Parathyroid adenoma (tissue), 2 donors: ENCODE measurements around the gene ARHGAP26.
A peak's percentile ranks its signal among the peaks of the same experiment; 100 is the strongest.

Source experiments
- H2AFZ ChIP-seq: fragments of 300-600 bp; sonication (generic); one replicate; pipeline ENCODE4 v1.7.0; 2017; ENCODE audit warnings: antibody characterized with exemption, mild to moderate bottlenecking
- H3K27ac ChIP-seq: fragments of 300-600 bp; sonication (generic); one replicate; pipeline ENCODE4 v1.7.0; 2017
- H3K27me3 ChIP-seq: fragments of 300-600 bp; sonication (generic); one replicate; pipeline ENCODE4 v1.7.0; 2017; ENCODE audit warnings: low read length; ENCODE audit not compliant: control insufficient read depth, insufficient read depth
- H3K36me3 ChIP-seq: fragments of 300-600 bp; sonication (generic); one replicate; pipeline ENCODE4 v1.7.0; 2017; ENCODE audit warnings: low read length; ENCODE audit not compliant: control insufficient read depth, insufficient read depth
- H3K4me1 ChIP-seq: fragments of 300-600 bp; sonication (generic); one replicate; pipeline ENCODE4 v1.7.0; 2017; ENCODE audit warnings: control low read depth
- H3K4me2 ChIP-seq: fragments of 300-600 bp; sonication (generic); one replicate; pipeline ENCODE4 v1.7.0; 2017; ENCODE audit warnings: low read length
- H3K4me3 ChIP-seq: fragments of 300-600 bp; sonication (generic); one replicate; pipeline ENCODE4 v1.7.0; 2017; ENCODE audit warnings: low read depth, low read length
- H3K79me2 ChIP-seq: fragments of 300-600 bp; sonication (generic); one replicate; pipeline ENCODE4 v1.7.0; 2017; ENCODE audit warnings: control low read depth
- H3K9ac ChIP-seq: fragments of 300-600 bp; sonication (generic); one replicate; pipeline ENCODE4 v1.7.0; 2017; ENCODE audit warnings: mild to moderate bottlenecking
- H3K9me3 ChIP-seq: fragments of 300-600 bp; sonication (generic); one replicate; pipeline ENCODE4 v1.7.0; 2017; ENCODE audit warnings: low read length; ENCODE audit not compliant: control insufficient read depth
- TF ChIP-seq, protein P1 (sequence below): fragments of 300-600 bp; sonication (generic); IDR thresholded peaks from one replicate; pipeline ENCODE4 v1.7.0; 2017; ENCODE audit warnings: antibody characterized with exemption, mild to moderate bottlenecking
- donor health status: primary hyperparathyroidism.

Gene ARHGAP26

DNA sequence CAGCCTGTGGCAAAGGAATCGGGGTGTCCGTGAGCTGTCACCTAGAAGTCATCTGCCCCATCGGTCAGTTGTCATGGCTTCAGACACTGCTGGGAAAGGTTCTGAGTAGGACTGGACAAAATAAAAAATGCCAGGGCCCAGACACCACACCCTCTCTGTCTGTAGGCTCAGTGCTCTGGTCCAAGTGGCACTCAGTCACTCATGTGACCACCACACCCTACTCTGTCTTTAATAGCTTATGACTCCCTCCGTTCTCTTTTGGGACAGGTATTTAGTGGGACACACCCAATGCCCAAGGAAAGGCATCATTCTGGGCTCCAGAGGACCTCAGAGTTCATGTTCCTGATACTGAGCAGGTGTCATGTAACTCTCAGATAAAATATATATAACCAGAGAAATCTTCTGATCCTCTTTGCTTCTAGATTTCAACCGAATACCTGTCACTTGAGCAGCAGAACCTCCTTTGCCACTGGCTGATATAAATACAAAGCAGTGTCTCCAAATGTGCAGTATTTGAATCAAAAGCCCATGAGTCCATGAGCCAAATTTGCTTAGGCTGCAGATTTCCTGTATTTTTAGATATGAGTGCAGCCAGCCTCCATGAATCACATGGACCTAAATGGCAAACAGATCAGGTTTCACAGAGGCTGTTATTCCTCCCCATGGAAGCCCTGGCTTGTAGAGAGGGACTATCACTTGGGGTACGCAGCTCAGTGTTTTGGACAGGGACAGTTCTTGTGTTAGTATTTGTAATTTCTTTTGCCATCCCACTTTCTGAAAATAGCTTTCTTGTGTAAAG lies 272.0 kb downstream of the ARHGAP26 start:
- Histone ChIP-seq H3K27ac (no peak overlapping the region), H3K36me3 (no peaks in the 10 kb centered on the region), H3K4me3 (no peak overlapping the region)

GRCh38 chr5:143044265-143044664 lies 274.1 kb downstream of the ARHGAP26 start:
- Histone ChIP-seq H3K4me2 (no peak overlapping the region), H3K36me3 (no peaks in the 10 kb centered on the region), H3K79me2 (no peaks in the 10 kb centered on the region), H3K9ac (no peak overlapping the region), H3K27ac (no peak overlapping the region), H3K27me3 (no peaks in the 10 kb centered on the region), H3K4me1 (peaks cover 6% of the 10 kb centered on the region), H3K4me3 (no peak overlapping the region), H3K9me3 (no peaks in the 10 kb centered on the region), H2AFZ (no peak overlapping the region)
- TF ChIP-seq, protein P1, sequence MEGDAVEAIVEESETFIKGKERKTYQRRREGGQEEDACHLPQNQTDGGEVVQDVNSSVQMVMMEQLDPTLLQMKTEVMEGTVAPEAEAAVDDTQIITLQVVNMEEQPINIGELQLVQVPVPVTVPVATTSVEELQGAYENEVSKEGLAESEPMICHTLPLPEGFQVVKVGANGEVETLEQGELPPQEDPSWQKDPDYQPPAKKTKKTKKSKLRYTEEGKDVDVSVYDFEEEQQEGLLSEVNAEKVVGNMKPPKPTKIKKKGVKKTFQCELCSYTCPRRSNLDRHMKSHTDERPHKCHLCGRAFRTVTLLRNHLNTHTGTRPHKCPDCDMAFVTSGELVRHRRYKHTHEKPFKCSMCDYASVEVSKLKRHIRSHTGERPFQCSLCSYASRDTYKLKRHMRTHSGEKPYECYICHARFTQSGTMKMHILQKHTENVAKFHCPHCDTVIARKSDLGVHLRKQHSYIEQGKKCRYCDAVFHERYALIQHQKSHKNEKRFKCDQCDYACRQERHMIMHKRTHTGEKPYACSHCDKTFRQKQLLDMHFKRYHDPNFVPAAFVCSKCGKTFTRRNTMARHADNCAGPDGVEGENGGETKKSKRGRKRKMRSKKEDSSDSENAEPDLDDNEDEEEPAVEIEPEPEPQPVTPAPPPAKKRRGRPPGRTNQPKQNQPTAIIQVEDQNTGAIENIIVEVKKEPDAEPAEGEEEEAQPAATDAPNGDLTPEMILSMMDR: no peak

More for the DNA sequence above, 272.0 kb downstream of the ARHGAP26 start:
- no peak overlapping the region for H3K4me2 ChIP-seq
- no peaks in the 10 kb centered on the region for H3K27me3 ChIP-seq
- H3K9ac ChIP-seq: no peak overlapping the region
- H3K9me3 ChIP-seq: no peaks in the 10 kb centered on the region
- peak overlapping the region; percentile 68 for H2AFZ ChIP-seq
- TF ChIP-seq, protein P1: no peak
- H3K4me1 ChIP-seq: peaks cover 6% of the 10 kb centered on the region
- no peaks in the 10 kb centered on the region for H3K79me2 ChIP-seq

DNA sequence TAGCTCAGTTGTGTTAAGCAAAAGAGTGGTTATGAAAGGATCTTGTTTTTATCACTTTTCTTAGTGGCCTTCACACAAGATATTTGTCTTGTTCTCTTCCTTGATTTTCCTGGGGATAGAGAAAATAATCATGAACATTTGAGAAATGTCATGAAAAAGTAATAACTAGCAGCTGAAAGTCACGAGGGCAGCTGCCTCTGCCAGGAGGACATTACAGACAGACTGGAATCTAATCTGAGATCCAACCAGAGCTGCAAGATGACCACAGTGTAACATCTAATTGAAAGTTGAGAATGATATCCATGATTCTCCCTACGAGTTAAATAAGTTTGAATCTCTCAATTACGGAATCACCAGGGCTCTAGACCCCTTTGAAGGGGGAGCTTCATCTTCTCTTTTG lies 274.9 kb downstream of the ARHGAP26 start:
- Histone ChIP-seq H3K79me2 (no peaks in the 10 kb centered on the region), H3K27ac (no peak overlapping the region), H3K4me2 (no peak overlapping the region), H3K27me3 (no peaks in the 10 kb centered on the region), H3K9me3 (no peaks in the 10 kb centered on the region), H3K4me1 (peaks cover 6% of the 10 kb centered on the region), H3K9ac (no peak overlapping the region), H3K36me3 (no peaks in the 10 kb centered on the region), H2AFZ (no peak overlapping the region), H3K4me3 (no peak overlapping the region)
- TF ChIP-seq, protein P1: no peak

DNA sequence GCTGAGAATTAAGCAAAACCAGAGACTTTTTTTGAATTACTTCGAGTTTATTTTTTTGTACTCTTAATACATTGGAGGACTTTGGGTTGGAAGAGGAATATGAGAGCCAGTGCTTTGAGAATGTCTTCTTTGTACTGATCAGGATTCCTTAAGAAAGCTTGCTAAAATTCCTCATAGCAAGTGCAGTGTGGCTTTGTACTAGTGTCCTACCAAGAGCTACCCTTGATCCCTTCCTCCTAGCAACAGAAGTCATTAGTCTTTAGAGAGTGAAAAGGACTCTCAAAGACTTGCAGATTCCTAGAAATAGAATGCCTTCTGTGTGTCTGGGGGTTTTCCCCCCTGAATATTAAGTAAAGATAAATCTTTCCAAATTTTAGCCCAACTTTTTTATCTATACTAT lies 276.1 kb downstream of the ARHGAP26 start:
- TF ChIP-seq, protein P1: no peak
- H3K27me3 ChIP-seq: no peaks in the 10 kb centered on the region
- H3K4me3 ChIP-seq: no peak overlapping the region
- H3K9me3 ChIP-seq: no peaks in the 10 kb centered on the region
- no peak overlapping the region for H3K9ac ChIP-seq
- H3K4me2 ChIP-seq: no peak overlapping the region
- H3K36me3 ChIP-seq: no peaks in the 10 kb centered on the region
- H2AFZ ChIP-seq: no peak overlapping the region
- no peaks in the 10 kb centered on the region for H3K79me2 ChIP-seq
- H3K4me1 ChIP-seq: peaks cover 10% of the 10 kb centered on the region
- H3K27ac ChIP-seq: no peak overlapping the region

- H3K4me3 ChIP-seq: no peak overlapping the region
- no peak overlapping the region for H3K9ac ChIP-seq
- peaks cover 15% of the 10 kb centered on the region for H3K4me1 ChIP-seq
- H3K27me3 ChIP-seq: no peaks in the 10 kb centered on the region
- no peak overlapping the region for H3K27ac ChIP-seq
- H3K9me3 ChIP-seq: no peaks in the 10 kb centered on the region
- TF ChIP-seq, protein P1: no peak
- H3K36me3 ChIP-seq: no peaks in the 10 kb centered on the region
- no peak overlapping the region for H2AFZ ChIP-seq
- no peak overlapping the region for H3K4me2 ChIP-seq
- no peaks in the 10 kb centered on the region for H3K79me2 ChIP-seq
These were observed 276.9 kb downstream of the ARHGAP26 start for GRCh38 chr5:143047091-143047490.
